ENCODE measurements around the gene FRMD4A.

The FRMD4A gene

GRCh38 chr10:13673156-13673555, 657.6 kb downstream of the FRMD4A start:
- DNase-seq (ENCODE audit: low spot score): no peak

DNA sequence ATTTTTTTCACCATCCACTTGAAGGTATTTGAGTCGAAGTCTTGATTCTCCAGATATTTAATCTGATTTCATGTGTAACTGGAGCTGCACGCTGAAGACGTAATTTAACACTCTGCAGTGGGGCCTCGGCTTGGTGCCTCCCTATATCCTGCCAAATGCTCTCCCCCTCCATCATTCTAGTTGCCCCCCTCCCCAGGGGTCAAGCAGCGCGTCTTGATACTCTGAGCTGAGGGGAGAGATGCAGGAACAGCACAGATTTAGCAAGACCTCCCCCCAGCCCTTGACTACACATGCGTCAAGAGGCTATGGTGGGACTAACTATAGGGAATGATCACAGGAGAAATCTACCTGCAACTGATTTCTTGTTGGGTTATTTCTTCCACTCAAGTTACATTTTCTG, 658.2 kb downstream of the FRMD4A start:
- DNase-seq (ENCODE audit: low spot score): no peak

DNA sequence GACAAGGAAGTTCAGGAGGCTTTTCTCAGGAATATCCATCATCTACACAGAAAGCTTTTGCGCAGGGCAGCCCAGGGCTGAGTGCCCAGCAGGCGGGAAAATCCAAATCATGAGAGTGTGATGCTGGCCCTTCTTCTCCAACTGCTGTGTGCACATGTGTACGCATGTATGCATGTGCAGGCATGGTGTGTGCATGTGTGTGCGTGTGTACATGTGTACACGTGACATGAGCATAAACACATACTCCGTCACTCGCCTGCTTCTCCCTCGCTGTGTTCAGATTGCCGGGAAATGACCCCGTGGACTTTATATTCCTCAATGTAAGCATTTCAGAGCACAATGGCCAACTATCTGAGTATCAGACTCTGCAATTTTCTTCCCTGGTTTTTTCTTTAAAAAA, 658.8 kb downstream of the FRMD4A start:
- DNase-seq (ENCODE audit: low spot score): no peak

DNA sequence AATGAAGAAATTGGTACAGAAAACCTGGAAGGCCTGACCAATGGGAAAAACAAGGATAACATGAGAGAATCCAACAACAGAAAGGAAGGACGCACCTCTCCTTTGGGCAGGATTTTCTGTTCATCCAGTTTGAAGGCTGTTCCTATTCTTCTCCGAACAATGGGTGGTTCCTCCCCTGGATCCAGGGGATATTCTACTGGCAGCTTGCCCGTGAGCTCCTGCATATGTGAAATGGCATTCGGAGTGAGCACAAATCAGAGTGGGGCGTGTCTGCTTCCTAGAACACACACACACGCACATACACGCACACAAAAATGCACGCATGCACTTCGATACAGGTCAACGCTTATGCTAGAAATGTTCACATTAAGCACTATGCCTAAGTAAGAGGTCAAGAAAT, 660.4 kb downstream of the FRMD4A start:
- no peak for DNase-seq (ENCODE audit: low spot score)

- DNase-seq (ENCODE audit: low spot score): no peak
Observed at GRCh38 chr10:13669901-13670300, 660.8 kb downstream of the FRMD4A start.

- no peak for DNase-seq (ENCODE audit: low spot score)
Observed at GRCh38 chr10:13669182-13669855, 661.4 kb downstream of the FRMD4A start.

DNA sequence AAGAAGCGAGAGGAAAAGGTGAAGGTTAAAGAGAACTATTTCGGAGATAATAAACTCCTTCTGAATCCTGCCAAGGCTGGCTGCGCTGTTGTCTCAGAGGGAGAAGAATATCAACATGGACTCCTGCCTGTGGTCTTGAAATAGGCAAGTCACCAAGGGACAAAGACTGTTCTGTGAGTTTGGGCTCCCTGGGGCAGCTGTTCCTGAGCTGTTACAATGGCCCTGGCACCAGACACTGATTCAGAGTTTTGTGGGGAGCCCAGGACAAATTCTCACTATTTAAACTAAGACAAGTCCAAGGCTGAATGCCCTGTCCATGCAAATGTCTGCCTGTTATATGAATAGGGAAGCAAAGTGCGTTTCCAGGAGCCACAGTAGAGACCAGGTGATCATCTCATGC, 662.6 kb downstream of the FRMD4A start:
- DNase-seq (ENCODE audit: low spot score): no peak

DNA sequence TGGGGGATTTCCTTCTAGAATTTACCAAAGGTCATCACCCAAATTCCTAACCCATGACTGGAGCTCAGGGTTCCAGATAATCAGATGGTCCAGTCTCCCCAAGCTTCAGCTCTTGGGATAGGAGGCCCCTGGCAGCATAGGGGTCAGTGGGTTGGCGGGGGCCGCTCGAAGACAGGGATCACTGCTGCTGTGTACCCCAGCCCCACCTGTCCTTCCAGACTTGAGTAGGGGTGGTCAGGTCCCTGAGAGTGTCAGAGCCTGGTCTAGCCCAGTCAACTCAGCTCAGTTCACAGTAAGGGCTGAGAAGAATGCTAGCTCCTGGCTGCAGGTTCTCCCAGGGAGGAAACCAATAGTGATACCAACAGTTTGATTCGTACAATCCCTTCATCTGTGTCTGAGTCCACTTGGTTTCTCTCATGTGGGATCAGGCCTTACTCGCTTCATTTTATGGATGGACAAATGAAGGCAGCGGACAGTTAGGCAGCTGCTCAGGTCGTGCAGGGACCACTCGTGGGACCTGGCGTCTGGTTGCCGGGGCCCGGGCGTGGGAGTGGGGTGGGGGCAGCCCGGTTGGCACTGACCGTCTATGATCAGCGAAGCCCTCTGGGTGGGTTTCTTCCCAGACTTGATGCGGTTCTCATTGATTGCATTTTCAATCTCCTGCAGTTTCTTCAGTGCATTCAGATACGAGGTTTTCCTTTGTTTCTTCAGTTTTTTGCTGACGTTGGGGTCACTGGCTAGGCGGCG, 665.0 kb downstream of the FRMD4A start:
- no peak for DNase-seq (ENCODE audit: low spot score)

- DNase-seq (ENCODE audit: low spot score): no peak
Observed at GRCh38 chr10:13661256-13661655, 669.5 kb downstream of the FRMD4A start.

DNA sequence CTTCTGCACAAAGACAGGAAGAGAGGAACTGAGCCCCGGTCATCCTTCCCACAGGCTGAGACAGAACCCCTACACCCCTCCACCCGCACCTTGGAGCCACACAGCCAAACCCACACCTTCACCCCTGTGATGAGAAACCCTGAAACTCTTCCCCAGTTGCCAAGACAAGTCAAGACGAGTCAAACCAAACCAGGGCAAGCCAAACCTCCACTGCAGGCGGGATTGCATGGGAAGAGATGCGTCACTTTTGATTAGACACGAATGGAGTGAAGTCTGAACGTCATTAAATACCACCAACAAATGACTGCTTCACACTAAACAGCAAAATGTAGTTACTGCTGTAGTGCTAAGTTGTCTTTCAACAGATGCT, 670.2 kb downstream of the FRMD4A start:
- peak; percentile 43 for DNase-seq (ENCODE audit: low spot score)

GRCh38 chr10:13659887-13660550, 670.7 kb downstream of the FRMD4A start:
- DNase-seq (ENCODE audit: low spot score): peak; percentile 90

DNA sequence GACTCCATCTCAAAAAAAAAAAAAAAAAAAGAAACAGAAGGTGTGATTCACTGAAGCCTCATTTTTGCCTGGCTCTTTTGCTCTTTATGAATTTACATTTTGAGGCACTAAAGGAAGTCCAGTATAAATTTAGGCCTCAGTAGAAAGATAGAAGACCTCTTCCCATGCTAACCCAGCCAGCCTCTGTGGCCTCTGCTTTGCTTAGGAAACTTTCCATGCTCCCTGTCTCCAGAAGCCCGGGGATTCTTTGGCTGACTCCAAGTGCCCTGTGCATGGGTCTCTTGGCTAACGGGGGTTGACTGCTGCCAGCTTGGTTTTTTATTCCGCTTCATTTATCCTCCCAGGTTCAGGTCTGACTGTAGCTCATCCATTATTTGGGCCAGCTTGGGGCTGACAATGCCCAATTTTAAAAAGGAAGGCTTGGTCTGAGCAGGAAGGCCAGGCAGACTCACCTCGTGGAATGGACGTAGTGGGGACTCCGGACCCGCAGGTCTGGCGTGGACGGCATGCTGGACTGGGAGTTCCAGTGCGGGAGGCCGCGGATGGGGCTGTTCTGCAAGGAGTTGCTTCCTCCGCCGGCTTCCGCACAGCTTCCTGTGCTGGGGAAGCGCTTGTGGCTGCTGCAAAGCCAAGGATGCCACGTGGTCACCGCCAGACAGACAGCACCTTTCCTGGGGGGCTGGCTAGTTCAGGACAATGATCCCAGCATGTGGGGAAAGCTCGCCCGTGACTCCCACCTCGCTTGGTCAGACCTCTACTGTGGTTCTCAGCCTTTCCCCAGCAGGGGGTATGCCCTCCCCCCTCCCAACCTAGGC, 671.6 kb downstream of the FRMD4A start:
- DNase-seq (ENCODE audit: low spot score): no peak

DNA sequence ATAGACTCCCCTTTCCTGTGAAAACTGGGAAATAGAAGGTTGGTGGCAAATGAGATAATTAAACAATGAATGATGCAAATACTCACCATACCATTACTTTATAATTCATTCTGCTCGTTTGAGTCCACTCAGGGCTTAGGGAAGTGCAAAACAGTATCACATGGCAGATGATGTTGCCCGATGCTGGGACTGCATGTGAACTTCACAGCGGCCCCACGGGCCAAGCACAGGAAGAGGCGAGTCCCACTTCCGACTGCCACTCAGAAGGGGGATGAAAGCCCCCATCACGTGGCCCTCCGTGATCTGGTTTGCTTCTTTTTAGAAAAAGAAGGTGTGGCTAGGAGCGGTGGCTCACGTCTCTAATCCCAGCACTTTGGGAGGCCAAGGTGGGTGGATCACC, 672.5 kb downstream of the FRMD4A start:
- DNase-seq (ENCODE audit: low spot score): no peak

- DNase-seq (ENCODE audit: low spot score): no peak
Observed at GRCh38 chr10:13657101-13657680, 673.5 kb downstream of the FRMD4A start.

- DNase-seq (ENCODE audit: low spot score): no peak
Observed at GRCh38 chr10:13656337-13657100, 674.2 kb downstream of the FRMD4A start.

- no peak for DNase-seq (ENCODE audit: low spot score)
Observed at GRCh38 chr10:13654846-13655245, 675.9 kb downstream of the FRMD4A start.

- no peak for DNase-seq (ENCODE audit: low spot score)
Observed at GRCh38 chr10:13654118-13654830, 676.5 kb downstream of the FRMD4A start.

DNA sequence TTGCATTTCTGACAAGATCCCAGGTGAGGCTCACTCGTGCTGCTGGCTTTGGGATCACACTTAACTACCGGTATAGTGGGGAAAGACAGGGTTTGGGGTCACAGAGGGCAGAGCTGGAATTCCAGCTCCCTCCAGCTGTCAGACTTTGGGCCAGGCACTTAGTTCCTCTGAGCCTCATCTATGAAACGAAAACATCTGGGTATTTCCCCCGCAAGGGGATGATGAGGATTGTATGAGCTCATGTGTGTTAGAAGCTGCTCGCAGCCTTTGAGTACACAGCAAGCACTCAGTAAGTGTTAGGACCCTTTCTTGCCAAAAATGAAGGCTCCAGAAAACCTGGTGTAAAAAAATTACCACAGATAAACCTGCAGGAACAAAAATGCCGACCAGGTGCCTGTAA, 677.9 kb downstream of the FRMD4A start:
- no peak for DNase-seq (ENCODE audit: low spot score)

- DNase-seq (ENCODE audit: low spot score): no peak
Observed at GRCh38 chr10:13651969-13652720, 678.6 kb downstream of the FRMD4A start.

DNA sequence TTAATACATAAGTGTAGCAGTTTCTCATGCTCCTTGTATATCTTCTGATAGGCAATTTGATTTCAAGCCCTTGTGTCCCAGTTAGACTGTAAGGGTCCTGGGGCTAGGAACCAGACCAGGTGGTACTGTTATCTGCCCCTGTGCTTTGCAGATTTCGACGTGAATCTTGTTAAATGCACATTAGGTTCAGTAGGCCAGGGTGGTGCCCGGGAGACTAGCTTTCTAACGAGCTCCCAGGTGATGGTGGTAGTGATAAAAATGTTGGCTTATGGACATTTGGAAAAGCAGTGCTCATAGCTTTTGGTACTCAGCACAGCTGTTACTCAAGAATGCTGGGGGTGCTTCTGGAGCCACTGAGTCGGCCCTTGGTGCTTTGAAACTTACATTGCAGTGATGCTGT, 679.8 kb downstream of the FRMD4A start:
- DNase-seq (ENCODE audit: low spot score): no peak

Measured in AG20443 (cell line).